Skin of body (tissue), 2 donors: Measurements from ENCODE around the gene JMJD4. TPM values are rescaled to one million over a fixed set of nuclear protein-coding genes. Genes with fewer than 3 reads are reported as not detected.

ENCODE experiments used
- DNase-seq: peaks from one replicate; lab custom pipeline; 2025; lab: John Stamatoyannopoulos, UW
- total RNA-seq: library from RNA; depleted of rRNA; stranded (reverse); fragments of >200 nt; gene quantifications from one replicate; pipeline ENCODE4 v1.2.3, GENCODE V29; 2014

JMJD4 gene
- total RNA-seq, 1 donor from 2014 or later = 13.1 TPM

- no peak for DNase-seq
Measured at GRCh38 chr1:227753999-227754711, 19.1 kb upstream of the JMJD4 start.

- DNase-seq = no peak
Measured at GRCh38 chr1:227749916-227750710, 15.0 kb upstream of the JMJD4 start.

GRCh38 chr1:227749225-227749624, 14.1 kb upstream of the JMJD4 start:
- no peak for DNase-seq

- no peak for DNase-seq
Measured at GRCh38 chr1:227748496-227749182, 13.5 kb upstream of the JMJD4 start.

DNA sequence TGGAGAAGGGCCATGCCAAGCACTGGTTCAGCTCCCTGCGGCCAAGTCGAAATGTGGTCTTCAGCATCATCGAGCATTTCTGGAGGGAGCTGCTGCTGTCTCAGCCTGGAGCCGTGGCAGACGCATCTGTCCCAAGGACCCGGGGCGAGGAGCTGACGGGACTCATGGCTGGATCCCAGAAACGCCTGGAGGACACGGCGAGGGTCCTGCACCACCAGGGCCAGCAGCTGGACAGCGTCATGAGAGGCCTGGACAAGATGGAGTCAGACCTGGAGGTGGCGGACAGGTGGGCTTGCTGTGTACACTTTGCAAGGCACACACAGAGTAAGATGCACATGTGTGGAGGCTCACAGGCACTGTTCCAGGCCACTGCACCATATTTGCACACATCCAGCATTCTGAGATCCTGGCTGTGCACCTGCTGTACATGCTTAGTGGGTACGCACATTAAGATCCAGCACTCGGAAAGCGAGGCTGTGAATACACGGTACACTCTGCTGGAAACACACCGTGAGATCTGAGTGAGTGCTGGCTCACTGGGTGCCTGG, 12.9 kb upstream of the JMJD4 start:
- DNase-seq = no peak

GRCh38 chr1:227747382-227747781, 12.3 kb upstream of the JMJD4 start:
- DNase-seq = no peak

DNA sequence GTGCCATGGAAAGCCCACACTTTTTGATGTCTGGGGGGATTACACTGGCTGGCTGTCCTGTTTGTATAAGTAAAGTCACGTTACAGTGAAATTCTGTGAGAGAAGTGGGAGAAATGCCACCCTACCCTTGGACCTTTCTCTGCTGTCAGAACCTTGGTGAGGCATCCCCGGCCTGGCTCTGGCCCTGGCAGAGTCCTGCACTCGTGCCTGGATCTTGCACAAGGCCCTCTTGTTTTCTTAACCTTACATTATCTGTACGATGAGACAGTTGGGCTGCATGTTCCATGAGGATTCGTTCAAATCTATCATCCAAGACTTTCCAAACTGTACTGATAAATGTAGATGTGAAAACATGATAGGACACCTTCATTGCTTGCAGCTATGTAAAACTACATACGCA, 11.6 kb upstream of the JMJD4 start:
- DNase-seq = no peak

DNA sequence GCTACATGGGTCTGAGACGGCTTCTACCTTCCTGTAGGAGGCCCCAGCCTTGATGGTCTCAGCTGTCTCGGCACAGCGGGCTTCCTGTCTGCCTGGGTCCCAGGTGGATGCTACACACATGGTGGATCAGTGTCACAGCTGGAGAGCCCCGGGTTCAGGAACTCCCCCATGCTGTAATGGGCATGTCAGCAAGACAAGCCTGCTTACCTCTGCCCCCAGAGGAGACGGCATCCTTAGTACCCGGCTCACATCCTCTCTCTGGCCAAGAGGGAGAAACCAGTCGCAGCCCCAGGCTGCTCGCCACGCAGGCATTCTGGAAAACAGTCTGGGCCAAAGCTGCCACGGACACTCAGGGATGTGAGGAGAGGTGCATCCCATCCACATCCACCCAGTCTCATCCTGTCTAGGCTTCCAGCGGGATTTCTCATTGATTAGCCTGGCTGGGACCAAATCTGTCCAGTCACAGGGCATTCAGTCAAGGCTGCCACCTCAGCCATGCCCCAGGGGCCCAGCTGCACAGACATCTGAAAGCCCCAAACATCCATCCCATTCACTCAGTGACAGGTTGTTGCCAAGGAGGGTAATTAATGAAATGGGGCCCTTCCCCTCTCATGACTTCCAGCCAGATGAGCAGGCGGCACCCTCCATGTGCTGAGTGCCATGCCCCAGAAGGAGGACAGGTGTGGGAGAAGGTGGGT, 10.6 kb upstream of the JMJD4 start:
- no peak for DNase-seq

DNA sequence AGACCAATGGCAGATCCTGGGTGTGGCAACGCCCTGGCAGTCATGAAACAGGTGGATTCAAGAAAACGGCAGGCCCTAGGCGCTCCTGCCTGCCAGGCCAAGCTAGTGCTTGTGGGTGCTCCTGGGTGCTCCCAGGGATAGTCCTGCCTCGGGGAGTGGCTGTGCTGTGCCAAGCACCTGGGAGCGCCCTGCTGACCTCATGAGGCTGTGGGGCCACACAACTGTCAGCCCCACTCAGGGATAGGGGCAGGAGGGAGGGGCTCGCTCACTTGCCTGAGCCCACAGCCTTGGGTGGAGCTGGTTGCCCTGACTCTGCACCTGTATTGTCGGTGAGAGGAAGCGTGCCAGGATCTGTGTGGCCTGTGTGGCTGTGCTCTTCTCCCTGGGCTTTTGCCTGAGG, 9.6 kb upstream of the JMJD4 start:
- no peak for DNase-seq

- no peak for DNase-seq
Measured at GRCh38 chr1:227742738-227743715, 7.9 kb upstream of the JMJD4 start.

GRCh38 chr1:227741166-227741870, 6.2 kb upstream of the JMJD4 start:
- no peak for DNase-seq

- DNase-seq = no peak
Measured at GRCh38 chr1:227740401-227740960, 5.4 kb upstream of the JMJD4 start.

DNA sequence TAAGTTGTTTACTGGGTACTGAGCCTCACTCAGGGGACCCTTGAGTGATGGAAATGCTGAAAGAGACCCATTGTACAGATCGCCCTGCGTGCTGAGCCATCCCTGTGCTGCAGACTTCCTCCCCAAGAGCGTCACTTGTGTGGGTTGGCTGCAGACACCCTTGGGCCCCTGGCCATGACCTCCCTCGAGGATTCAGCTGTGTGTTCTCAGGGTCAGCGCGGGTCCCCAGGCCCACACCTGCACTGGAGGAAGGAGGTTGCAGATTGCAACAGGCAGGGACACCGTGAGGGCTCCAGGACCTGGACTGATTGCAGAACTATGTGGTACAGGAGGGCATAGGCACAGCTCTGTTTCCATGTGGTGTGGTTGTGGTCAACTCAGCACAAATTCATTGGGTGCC, 4.5 kb upstream of the JMJD4 start:
- DNase-seq = no peak

DNA sequence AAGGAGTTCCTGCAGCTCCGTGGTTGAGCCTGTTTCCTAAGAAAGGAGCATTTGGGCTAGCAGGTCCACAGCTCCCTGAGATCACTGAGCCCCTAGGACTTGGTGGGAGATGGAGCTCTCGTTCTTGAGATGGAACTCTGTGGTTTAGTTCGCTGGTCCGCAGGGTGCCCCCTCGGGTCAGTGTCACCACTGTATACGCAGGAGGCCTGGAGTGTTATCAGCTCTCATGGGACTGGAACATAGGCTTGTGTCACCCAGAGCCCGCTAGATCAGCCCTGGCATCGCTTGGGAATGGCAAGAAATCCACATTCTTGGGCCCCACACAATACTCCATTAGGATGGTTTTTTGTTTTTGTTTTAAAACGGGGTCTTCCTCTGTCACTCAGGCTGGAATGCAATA, 3.7 kb upstream of the JMJD4 start:
- no peak for DNase-seq

GRCh38 chr1:227736814-227737432, 1.8 kb upstream of the JMJD4 start:
- no peak for DNase-seq

DNA sequence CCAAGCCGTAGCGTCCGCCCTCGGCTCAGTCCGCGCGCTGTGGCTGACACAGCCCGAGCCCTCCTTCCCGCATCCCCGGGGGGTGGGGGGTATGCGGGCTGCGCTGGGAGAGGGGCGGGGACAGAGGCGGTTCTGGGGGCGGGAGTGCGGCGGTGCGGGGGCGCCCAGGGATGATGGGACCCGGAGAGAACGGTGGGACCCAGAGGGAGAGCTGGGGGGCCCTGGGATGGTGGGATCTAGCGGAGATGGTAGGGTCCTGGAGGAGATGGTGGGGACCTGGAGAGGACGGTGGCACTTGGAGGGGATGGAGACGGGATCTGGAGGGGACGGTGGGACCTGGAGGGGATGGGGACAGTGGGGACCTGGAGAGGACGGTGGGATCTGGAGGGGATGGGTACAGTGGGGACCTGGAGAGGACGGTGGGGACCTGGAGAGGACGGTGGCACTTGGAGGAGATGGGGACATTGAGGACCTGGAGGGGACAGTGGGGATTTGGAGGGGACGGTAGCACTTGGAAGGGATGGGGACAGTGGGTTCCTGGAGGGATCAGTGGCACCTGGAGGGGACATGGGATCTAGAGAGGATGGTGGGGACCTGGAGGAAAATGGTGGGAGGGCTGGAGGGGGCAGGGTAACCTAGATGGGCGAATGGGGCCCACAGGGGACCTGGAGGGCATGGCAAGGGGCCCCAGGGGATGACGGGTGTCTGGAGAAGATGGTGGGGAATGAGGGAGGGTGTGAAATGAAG, 610 bp upstream of the JMJD4 start:
- DNase-seq = no peak

- DNase-seq = no peak
Measured at GRCh38 chr1:227734546-227734855, 601 bp downstream of the JMJD4 start.
